ENCODE measurements around the gene DACH1.

GRCh38 chr13:71759651-71760511 is 107.1 kb downstream of the DACH1 start:
- TF ChIP-seq POLR2A (IDR thresholded peaks at IDR 0.05): no peak
- no peak for TF ChIP-seq CTCF (IDR thresholded peaks at IDR 0.05 in 4 of 5, conservative IDR thresholded peaks at IDR 0.05 in 1 of 5)
